ENCODE measurements around the gene TAAR9. TPM values are rescaled to one million over a fixed set of nuclear protein-coding genes. Genes with fewer than 3 reads are reported as not detected.
"Not testable (repeated sequence)": the region's sequence is repeated elsewhere in the genome, so short reads cannot be mapped to it uniquely, and the experiment has no call there.

Gene TAAR9
- total and polyA plus RNA-seq, 2 experiments from 2014 or later: not detected

- TF ChIP-seq CREB1 (CRISPR knock-in tag; IDR thresholded peaks at IDR 0.05; ENCODE audit: low read depth) (no peak), REST (IDR thresholded peaks at IDR 0.05; ENCODE audit: unreplicated experiment) (no peak), EZH2phosphoT487 (IDR thresholded peaks at IDR 0.05; ENCODE audit: unreplicated experiment) (no peak), ZNF114 (CRISPR knock-in tag; IDR thresholded peaks at IDR 0.05) (no peak), POLR2AphosphoS5 (IDR thresholded peaks at IDR 0.05; ENCODE audit: low read depth) (no peak)
These were observed 13.1 kb downstream of the TAAR9 start (continued) for GRCh38 chr6:132551214-132551613.

- H3K27me3 Mint-ChIP-seq (ENCODE audit: insufficient read depth, low read depth, poor library complexity): no peaks in the 10 kb centered on the region
- ATAC-seq: no peak
- Histone ChIP-seq H3K79me2 (replicated peaks; ENCODE audit: insufficient read depth) (no peaks in the 10 kb centered on the region), H3K4me3 (no peak within 1 kb of the TSS), H3K27me3 (ENCODE audit: insufficient read depth) (no peaks in the 10 kb centered on the region), H2AFZ (peak within 1 kb of the TSS; percentile 90), H3K27ac (ENCODE audit: low read depth) (no peak within 1 kb of the TSS), H4K20me1 (replicated peaks; ENCODE audit: insufficient read depth) (no peaks in the 10 kb centered on the region), H3K9me2 (ENCODE audit: insufficient read depth) (no peaks in the 10 kb centered on the region), H3K4me2 (no peak within 1 kb of the TSS), H3K4me1 (ENCODE audit: insufficient read depth) (peaks cover 9% of the 10 kb centered on the region), H3F3A (replicated peaks; ENCODE audit: low read depth) (no peaks in the 10 kb centered on the region), H3K36me3 (ENCODE audit: insufficient read depth) (no peaks in the 10 kb centered on the region)
- H3K9me3 Mint-ChIP-seq: no peaks in the 10 kb centered on the region
- no peak within 1 kb of the TSS for H3K27ac Mint-ChIP-seq
- no peaks in the 10 kb centered on the region for H3K36me3 Mint-ChIP-seq (ENCODE audit: low read depth)
- H3K4me1 Mint-ChIP-seq: peaks cover 20% of the 10 kb centered on the region
- no peak for DNase-seq (ENCODE audit: low spot score)
- no peak for TF ChIP-seq STAT1 (IDR thresholded peaks at IDR 0.05; ENCODE audit: unreplicated experiment)
- no peak for TF ChIP-seq REST (IDR thresholded peaks at IDR 0.05; ENCODE audit: unreplicated experiment)
- no peak for TF ChIP-seq POLR2AphosphoS5 (IDR thresholded peaks at IDR 0.05; ENCODE audit: low read depth)
- TF ChIP-seq ETS1 (IDR thresholded peaks at IDR 0.05): no peak
- H3K4me3 Mint-ChIP-seq: no peak within 1 kb of the TSS
These were observed 14.3 kb downstream of the TAAR9 start, which contains the start of gene TAAR8 for GRCh38 chr6:132552372-132552771. Gene TAAR8 (plus strand): TSS chr6:132552672. CDS start chr6:132552693, 21 bp downstream.

GRCh38 chr6:132560087-132560486 is 22.0 kb downstream of the TAAR9 start:
- not testable (repeated sequence) for H3K36me3 ChIP-seq (ENCODE audit: insufficient read depth); H3F3A ChIP-seq (replicated peaks; ENCODE audit: low read depth); H3K9me2 ChIP-seq (ENCODE audit: insufficient read depth); H3K27me3 Mint-ChIP-seq (ENCODE audit: insufficient read depth, low read depth, poor library complexity); DNase-seq (ENCODE audit: low spot score); H3K4me2 ChIP-seq; H3K4me3 ChIP-seq; H3K9me3 Mint-ChIP-seq; H3K27me3 ChIP-seq (ENCODE audit: insufficient read depth); H3K27ac Mint-ChIP-seq; H2AFZ ChIP-seq; H3K4me1 ChIP-seq (ENCODE audit: insufficient read depth); H3K79me2 ChIP-seq (replicated peaks; ENCODE audit: insufficient read depth); ATAC-seq; H3K27ac ChIP-seq (ENCODE audit: low read depth); H3K4me3 Mint-ChIP-seq; H3K36me3 Mint-ChIP-seq (ENCODE audit: low read depth); H4K20me1 ChIP-seq (replicated peaks; ENCODE audit: insufficient read depth); H3K4me1 Mint-ChIP-seq

All from GM23338 (cell line).